ENCODE results near the gene ADRA2B.

ADRA2B gene

GRCh38 chr2:96118698-96119388 lies 2.5 kb upstream of the ADRA2B start:
- TF ChIP-seq CTCF (conservative IDR thresholded peaks at IDR 0.05; ENCODE audit: low read depth, low read length): no peak
- DNase-seq (ENCODE audit: low read depth): no peak
- H3K4me3 ChIP-seq (ENCODE audit: low read length): no peak overlapping the region

- peak; percentile 10 for TF ChIP-seq CTCF (conservative IDR thresholded peaks at IDR 0.05; ENCODE audit: low read depth, low read length)
- no peak for DNase-seq (ENCODE audit: low read depth)
- no peak overlapping the region for H3K4me3 ChIP-seq (ENCODE audit: low read length)
These were observed 1.6 kb upstream of the ADRA2B start for GRCh38 chr2:96117701-96118588.

GRCh38 chr2:96116879-96117533 lies 635 bp upstream of the ADRA2B start:
- TF ChIP-seq CTCF (conservative IDR thresholded peaks at IDR 0.05; ENCODE audit: low read depth, low read length): peak; percentile 48
- H3K4me3 ChIP-seq (ENCODE audit: low read length): peak overlapping the region; percentile 8
- no peak for DNase-seq (ENCODE audit: low read depth)

- no peak for TF ChIP-seq CTCF (conservative IDR thresholded peaks at IDR 0.05; ENCODE audit: low read depth, low read length)
- DNase-seq (ENCODE audit: low read depth): no peak
- H3K4me3 ChIP-seq (ENCODE audit: low read length): no peak overlapping the region
These were observed 544 bp downstream of the ADRA2B start for GRCh38 chr2:96115631-96116423.

GRCh38 chr2:96114903-96115581 lies 1.3 kb downstream of the ADRA2B start:
- no peak for DNase-seq (ENCODE audit: low read depth)
- no peak overlapping the region for H3K4me3 ChIP-seq (ENCODE audit: low read length)
- TF ChIP-seq CTCF (conservative IDR thresholded peaks at IDR 0.05; ENCODE audit: low read depth, low read length): no peak

- no peak for DNase-seq (ENCODE audit: low read depth)
- H3K4me3 ChIP-seq (ENCODE audit: low read length): no peak overlapping the region
- TF ChIP-seq CTCF (conservative IDR thresholded peaks at IDR 0.05; ENCODE audit: low read depth, low read length): no peak
These were observed 1.8 kb downstream of the ADRA2B start for GRCh38 chr2:96114546-96114902.

Measured in retinal pigment epithelial cell (primary cell).